Sigmoid colon (tissue), 7 donors: ENCODE results near the gene ENPP5. TPM values are rescaled to one million over a fixed set of nuclear protein-coding genes. Genes with fewer than 3 reads are reported as not detected.

Experiments
- DNase-seq: peaks from one replicate; pipeline ENCODE4 v3.0.0-alpha.2; 2019
- H3K27ac ChIP-seq, 4 donors: fragments of 200-600 bp; sonication (generic); one replicate each; pipeline ENCODE4 v1.5.1; 2016 to 2019; ENCODE audit warnings: mild to moderate bottlenecking in 1 of 4
- H3K27me3 ChIP-seq, 3 donors: fragments of 200-600 bp; sonication (generic); one replicate each; pipeline ENCODE4 v1.5.1; 2019; ENCODE audit warnings: mild to moderate bottlenecking in 1 of 3
- H3K36me3 ChIP-seq, 4 donors: fragments of 200-600 bp; sonication (generic); one replicate each; pipeline ENCODE4 v1.5.1; 2016 to 2019
- H3K4me1 ChIP-seq, 4 donors: fragments of 200-600 bp; sonication (generic); one replicate each; pipeline ENCODE4 v1.5.1; 2017 to 2019
- H3K4me3 ChIP-seq, 4 donors: fragments of 200-600 bp; sonication (generic); one replicate each; pipeline ENCODE4 v1.5.1; 2017 to 2019; ENCODE audit warnings: mild to moderate bottlenecking in 2 of 4, moderate library complexity in 1 of 4
- H3K9me3 ChIP-seq, 4 donors: fragments of 200-600 bp in 3 of 4; sonication (generic) in 3 of 4; one replicate each; pipeline versions ENCODE4 v1.5.1 to v1.6.1; 2013 to 2019
- EP300 ChIP-seq, 4 donors: sonication (generic); formaldehyde crosslinking; IDR thresholded peaks; one replicate each; pipeline ENCODE4 v1.6.1; 2017; ENCODE audit warnings: antibody characterized with exemption in 4 of 4
- POLR2A ChIP-seq, 2 donors: fragments of 450-650 bp; IDR thresholded peaks; one replicate each; pipeline ENCODE4 v1.6.1; 2016; ENCODE audit warnings: antibody characterized with exemption in 2 of 2, mild to moderate bottlenecking in 2 of 2, moderate library complexity in 2 of 2
- POLR2AphosphoS5 ChIP-seq, 4 donors: sonication (generic); formaldehyde crosslinking; IDR thresholded peaks; one replicate each; pipeline ENCODE4 v1.6.1; 2017; ENCODE audit warnings: antibody characterized with exemption in 4 of 4
- WGBS, 2 donors: extraction: QIAGEN DNeasy Blood & Tissue Kit; methylation state at CpG; one replicate each; pipeline ENCODE4 v1.1.7; 2013; 5-methylcytosine and 5-hydroxymethylcytosine counted together
- intact Hi-C: fragments of 100-400 bp; cut with DNase I; formaldehyde crosslinking; loops from one replicate; pipeline ENCODE4 v1.15.1; 2023
- polyA plus RNA-seq, 3 donors: library from polyadenylated mRNA; stranded (reverse); fragments of 200-250 nt; gene quantifications; one replicate each; pipeline ENCODE4 v1.2.3, GENCODE V29; 2013
- total RNA-seq, 4 donors: library from RNA; depleted of rRNA; stranded (reverse); fragments of >200 nt; gene quantifications; one replicate each; pipeline ENCODE4 v1.1.0, GENCODE V29; 2016
- TF ChIP-seq, protein P1 (sequence below), 4 experiments: fragments of 450-650 bp in 3 of 4; fragments of 200-600 bp in 1 of 4; IDR thresholded peaks; one replicate each; pipeline ENCODE4 v1.5.1; 2016 to 2019; ENCODE audit warnings: antibody characterized with exemption in 4 of 4, mild to moderate bottlenecking in 3 of 4, moderate library complexity in 2 of 4
- donor health status: healthy with polysubstance abuse.
- donor health status: Bipolar disorder and iron deficiency.
- donor health status: healthy.

Gene ENPP5, protein sequence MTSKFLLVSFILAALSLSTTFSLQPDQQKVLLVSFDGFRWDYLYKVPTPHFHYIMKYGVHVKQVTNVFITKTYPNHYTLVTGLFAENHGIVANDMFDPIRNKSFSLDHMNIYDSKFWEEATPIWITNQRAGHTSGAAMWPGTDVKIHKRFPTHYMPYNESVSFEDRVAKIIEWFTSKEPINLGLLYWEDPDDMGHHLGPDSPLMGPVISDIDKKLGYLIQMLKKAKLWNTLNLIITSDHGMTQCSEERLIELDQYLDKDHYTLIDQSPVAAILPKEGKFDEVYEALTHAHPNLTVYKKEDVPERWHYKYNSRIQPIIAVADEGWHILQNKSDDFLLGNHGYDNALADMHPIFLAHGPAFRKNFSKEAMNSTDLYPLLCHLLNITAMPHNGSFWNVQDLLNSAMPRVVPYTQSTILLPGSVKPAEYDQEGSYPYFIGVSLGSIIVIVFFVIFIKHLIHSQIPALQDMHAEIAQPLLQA
- total RNA-seq (under 1 TPM; 0.14 to 0.71 (median 0.52) TPM), polyA plus RNA-seq (1 to 10 TPM in 1 of 3 donors, under 1 TPM in 2; 0.60 to 1.7 (median 0.69) TPM)

- DNase-seq: peak; percentile 72
- Histone ChIP-seq H3K4me1 (peaks cover 0 to 14% (median 10%) of the 10 kb centered on the region in 4 donors), H3K27ac (no peak within 1 kb of the TSS), H3K9me3 (no peaks in the 10 kb centered on the region), H3K36me3 (no peaks in the 10 kb centered on the region), H3K4me3 (peak within 1 kb of the TSS; percentile 28 to 59 (median 50)), H3K27me3 (peaks cover 0 to 15% (median 7%) of the 10 kb centered on the region in 3 donors)
- intact Hi-C loops: no loop called here
- 1% methylated on average over 49 of the region's 49 CpGs for WGBS, 2 donors
- no peak for TF ChIP-seq EP300 (IDR thresholded peaks at IDR 0.05)
- TF ChIP-seq, protein P1, sequence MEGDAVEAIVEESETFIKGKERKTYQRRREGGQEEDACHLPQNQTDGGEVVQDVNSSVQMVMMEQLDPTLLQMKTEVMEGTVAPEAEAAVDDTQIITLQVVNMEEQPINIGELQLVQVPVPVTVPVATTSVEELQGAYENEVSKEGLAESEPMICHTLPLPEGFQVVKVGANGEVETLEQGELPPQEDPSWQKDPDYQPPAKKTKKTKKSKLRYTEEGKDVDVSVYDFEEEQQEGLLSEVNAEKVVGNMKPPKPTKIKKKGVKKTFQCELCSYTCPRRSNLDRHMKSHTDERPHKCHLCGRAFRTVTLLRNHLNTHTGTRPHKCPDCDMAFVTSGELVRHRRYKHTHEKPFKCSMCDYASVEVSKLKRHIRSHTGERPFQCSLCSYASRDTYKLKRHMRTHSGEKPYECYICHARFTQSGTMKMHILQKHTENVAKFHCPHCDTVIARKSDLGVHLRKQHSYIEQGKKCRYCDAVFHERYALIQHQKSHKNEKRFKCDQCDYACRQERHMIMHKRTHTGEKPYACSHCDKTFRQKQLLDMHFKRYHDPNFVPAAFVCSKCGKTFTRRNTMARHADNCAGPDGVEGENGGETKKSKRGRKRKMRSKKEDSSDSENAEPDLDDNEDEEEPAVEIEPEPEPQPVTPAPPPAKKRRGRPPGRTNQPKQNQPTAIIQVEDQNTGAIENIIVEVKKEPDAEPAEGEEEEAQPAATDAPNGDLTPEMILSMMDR (IDR thresholded peaks at IDR 0.05): no peak
- TF ChIP-seq POLR2A (IDR thresholded peaks at IDR 0.05): no peak
These were observed at the start of gene ENPP5 for GRCh38 chr6:46170357-46171289. Gene ENPP5 (minus strand): TSS chr6:46170980. CDS start chr6:46168262, 2,718 bp downstream.

GRCh38 chr6:46219661-46220060 lies 48.9 kb upstream of the ENPP5 start:
- DNase-seq: no peak
- H3K36me3 ChIP-seq: no peaks in the 10 kb centered on the region
- no peak overlapping the region for H3K27ac ChIP-seq
- intact Hi-C loops: loop anchor here (2.0 to 10.0 kb wide), 3 partner anchors 127 to 405 kb away; no protein-coding TSS in a partner anchor
- no peaks in the 10 kb centered on the region for H3K9me3 ChIP-seq
- TF ChIP-seq, protein P1 (IDR thresholded peaks at IDR 0.05): no peak
- TF ChIP-seq POLR2A (IDR thresholded peaks at IDR 0.05) (no peak), EP300 (IDR thresholded peaks at IDR 0.05) (no peak), POLR2AphosphoS5 (IDR thresholded peaks at IDR 0.05) (no peak)
- no peaks in the 10 kb centered on the region for H3K4me1 ChIP-seq
- no peak overlapping the region for H3K4me3 ChIP-seq
- H3K27me3 ChIP-seq: no peaks in the 10 kb centered on the region

GRCh38 chr6:46218457-46218856 lies 47.7 kb upstream of the ENPP5 start:
- TF ChIP-seq, protein P1 (IDR thresholded peaks at IDR 0.05): no peak
- TF ChIP-seq EP300 (IDR thresholded peaks at IDR 0.05) (no peak), POLR2AphosphoS5 (IDR thresholded peaks at IDR 0.05) (no peak), POLR2A (IDR thresholded peaks at IDR 0.05) (no peak)
- Histone ChIP-seq H3K9me3 (no peaks in the 10 kb centered on the region), H3K36me3 (no peaks in the 10 kb centered on the region), H3K27ac (peak overlapping the region in 3 of 4 donors; percentile 8 to 36 (median 17)), H3K4me3 (no peak overlapping the region), H3K4me1 (no peaks in the 10 kb centered on the region), H3K27me3 (no peaks in the 10 kb centered on the region)
- DNase-seq: no peak
- 90 to 95% methylated on average over 2 of the region's 2 CpGs for WGBS, 2 donors
- intact Hi-C loops: no loop called here

DNA sequence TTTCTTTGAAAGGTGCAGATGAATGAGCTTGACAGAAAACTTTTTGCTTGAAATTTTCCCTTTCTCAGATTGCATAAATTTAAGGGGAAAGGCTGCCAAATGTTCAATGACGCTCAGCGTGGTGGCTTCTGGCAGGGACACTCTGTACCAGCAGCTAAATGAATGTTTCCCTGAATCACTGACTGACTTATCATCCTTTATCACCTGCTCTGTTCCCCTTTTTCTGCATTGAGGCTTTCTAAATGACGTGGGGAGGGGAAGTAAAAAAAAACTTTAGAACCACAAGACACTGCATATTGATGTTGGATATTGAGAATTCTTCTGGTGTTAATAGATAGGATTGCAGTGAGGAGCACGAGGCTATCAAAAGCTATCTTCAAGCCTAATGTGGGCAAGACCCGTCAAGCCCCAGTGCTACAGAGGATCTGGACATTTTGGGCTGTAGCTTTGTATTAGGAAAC lies 46.9 kb upstream of the ENPP5 start:
- peak overlapping the region in 2 of 4 donors; percentile 17 to 36 for H3K27ac ChIP-seq
- H3K4me3 ChIP-seq: no peak overlapping the region
- H3K4me1 ChIP-seq: no peaks in the 10 kb centered on the region
- no peaks in the 10 kb centered on the region for H3K36me3 ChIP-seq
- peak in 2 of 4 donors; percentile 23 to 59 for TF ChIP-seq POLR2AphosphoS5 (IDR thresholded peaks at IDR 0.05)
- peak in 3 of 4 donors; percentile 39 to 85 (median 51) for TF ChIP-seq EP300 (IDR thresholded peaks at IDR 0.05)
- TF ChIP-seq, protein P1 (IDR thresholded peaks at IDR 0.05): no peak
- no peaks in the 10 kb centered on the region for H3K9me3 ChIP-seq
- WGBS, 2 donors: 52 to 82% methylated on average over 5 of the region's 5 CpGs
- no peaks in the 10 kb centered on the region for H3K27me3 ChIP-seq
- DNase-seq: no peak
- intact Hi-C loops: no loop called here
